GM21825 (cell line): ENCODE data around the gene PPP2R3A.

Experiments used
- ATAC-seq: cut with Tn5 transposase; IDR thresholded peaks from one replicate; pipeline ENCODE4 v1.9.1; 2021; ENCODE audit warnings: mild to moderate bottlenecking, moderate library complexity; ENCODE audit not compliant: unreplicated experiment

The PPP2R3A gene

DNA sequence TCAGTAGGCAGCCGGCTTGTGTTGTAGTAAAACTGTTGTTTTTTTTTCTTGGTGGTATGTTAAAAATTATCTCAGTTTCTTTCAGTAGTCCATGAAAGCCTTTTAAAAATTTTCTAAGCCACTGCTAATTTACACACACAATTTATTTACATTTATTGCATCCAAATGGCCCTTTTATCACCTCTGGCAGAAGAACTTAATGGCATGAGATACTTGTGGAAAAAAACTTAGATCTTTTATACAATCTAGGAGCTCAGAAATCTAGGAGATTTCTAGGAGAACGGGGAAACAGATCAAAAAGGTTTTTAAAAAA, 1.4 kb downstream of the PPP2R3A start:
- ATAC-seq = no peak

DNA sequence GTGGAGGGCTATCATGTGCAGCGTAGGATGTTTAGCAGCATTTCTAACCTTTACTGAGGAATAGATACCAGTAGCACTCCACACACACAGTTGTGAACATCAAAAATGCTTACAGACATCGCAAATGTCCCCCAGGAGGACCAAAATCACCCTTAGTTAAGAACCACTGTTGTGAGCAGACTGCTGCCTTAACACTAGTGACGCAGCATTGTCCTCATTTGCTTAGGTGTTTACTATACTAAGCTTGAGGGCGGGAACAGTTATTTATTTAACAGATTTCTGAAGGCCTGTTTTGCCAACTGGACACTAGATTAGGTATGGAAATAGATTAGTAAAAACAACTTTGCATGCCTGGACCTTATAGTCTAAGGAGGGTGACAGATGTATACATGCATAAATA, 2.3 kb downstream of the PPP2R3A start:
- no peak for ATAC-seq

DNA sequence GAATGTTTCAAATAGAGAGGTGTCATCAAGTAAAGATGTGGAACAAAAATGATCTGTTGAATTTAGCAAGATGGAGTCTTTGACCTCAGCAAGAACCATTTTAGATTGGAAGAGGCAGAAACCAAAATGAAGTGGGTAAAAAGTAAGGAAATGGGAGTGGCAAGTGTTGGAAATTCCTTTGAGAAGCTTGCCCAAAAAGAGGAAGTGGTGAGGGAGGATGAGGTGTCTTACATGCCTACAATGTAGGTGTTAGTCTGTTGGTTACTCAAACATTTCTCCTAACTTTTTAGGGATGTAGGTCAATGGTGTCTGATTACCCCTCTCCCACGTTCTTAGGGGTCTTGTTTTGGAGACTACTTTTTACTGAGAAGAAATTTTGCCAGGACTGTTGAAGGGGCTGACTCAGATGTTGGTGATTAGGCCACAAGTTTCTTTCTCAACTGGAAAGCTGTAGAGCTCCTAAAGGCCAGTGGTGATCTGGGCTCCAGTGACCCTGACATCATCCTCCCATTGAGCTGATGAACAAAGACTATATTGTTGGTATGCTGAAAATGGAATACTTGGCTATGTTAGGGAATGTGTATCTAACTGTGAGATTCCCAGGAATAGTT, 5.1 kb downstream of the PPP2R3A start:
- ATAC-seq = no peak

DNA sequence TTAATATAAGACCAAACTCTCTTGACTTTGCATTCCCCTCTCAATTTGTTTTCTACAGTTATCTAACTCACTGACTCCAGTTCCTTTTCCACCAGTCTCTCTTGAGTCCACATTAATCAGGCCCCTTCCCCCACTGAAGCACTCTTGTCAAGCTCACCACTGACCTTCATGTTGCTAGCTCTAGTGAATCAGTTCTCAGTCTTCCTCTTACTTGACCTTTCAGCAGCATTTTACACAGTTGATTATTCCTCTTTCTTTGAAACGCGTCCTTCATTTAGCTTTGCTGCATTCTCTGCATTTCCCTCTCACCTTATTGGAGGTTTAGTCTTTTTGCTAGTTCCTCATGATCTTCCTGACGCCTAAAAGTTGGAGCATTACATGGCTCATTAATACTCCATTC, 8.3 kb downstream of the PPP2R3A start:
- no peak for ATAC-seq

DNA sequence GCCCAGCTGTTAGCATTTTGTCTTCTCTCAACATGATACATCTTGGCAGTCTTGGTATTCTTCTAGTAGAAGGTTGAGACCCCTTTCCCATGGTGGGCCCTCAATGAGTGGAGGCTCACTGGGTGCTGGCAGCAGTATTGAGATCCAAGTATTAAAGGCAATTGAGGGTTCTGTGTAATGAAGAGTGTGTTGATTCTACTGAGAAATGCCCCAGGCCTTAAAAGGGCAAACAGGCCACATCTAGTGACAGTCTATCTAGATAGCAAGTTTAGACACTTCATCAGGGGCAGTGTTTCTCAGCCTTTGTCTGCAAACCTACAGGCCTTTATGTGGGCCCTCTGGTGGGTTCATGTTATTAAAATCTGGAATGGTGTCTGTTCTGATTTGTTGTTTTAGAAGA, 9.5 kb downstream of the PPP2R3A start:
- ATAC-seq = no peak

DNA sequence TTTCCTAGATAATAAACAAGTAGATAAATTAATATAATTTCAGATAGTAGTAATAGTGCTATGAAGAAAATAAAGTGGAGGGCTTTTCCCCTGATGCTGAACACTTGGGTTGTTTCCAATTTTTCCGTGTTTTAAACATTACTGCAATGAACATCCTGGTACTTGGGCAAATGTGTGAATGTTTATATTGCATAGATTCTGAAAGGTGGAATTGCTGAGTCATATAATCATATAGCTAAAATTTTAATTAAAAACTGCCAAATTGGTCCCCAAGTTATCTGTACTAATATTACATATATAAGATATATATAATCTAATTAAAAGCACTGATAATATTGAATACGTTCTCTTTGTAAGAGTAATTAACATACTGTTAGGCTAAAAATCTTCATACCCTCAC, 10.0 kb downstream of the PPP2R3A start:
- ATAC-seq = no peak

DNA sequence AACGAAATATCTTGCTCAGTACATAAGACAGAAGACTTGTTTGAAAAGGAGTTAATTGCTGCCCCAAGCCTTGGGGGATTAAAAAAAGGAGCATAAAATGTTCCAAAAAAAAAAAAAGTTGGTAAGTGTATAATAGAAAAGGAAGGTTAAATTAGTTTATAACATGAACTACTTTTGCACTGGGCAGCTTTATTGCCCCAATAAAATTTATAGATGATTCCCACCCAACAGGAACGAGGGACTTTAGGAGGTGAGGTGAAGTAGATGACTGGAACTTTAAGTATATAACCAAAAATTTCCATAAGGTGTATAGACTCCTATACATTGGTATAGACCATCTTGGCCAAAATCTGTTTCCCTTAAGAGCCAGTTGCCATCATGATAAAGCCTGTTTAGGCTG, 14.8 kb downstream of the PPP2R3A start:
- ATAC-seq = no peak

DNA sequence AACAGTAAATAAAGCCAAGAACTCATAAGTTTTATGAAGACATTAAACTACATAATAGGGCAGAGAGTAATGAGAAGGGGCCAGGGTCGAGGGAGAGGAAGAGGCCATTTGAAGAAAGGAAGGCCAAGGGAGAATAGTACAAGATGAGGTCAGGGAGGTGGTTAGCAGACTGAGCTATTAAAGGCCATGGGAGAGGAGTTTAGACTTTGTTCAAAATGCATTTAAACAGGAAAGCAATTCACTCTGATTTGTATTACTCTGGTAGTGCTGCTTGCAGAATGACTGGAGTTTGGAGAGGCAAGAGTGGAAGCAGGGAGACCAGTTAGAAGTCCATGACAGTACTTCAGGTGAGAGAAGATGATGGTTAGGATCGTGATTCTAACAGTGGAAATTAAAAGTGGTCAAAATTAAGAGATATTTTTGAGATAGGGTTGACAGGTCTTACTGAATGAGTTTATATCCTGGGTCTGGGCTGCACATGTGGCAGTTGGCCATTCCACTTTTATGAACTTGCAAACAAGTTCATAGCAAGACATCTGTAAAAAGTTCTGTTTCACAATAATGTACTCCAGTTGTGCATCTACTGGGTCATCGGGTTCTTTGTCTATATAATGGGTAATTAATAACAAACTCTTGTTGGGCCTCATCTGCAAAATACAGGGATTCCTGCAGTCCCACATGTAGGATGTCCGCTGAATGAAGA, 16.3 kb downstream of the PPP2R3A start:
- ATAC-seq = no peak

DNA sequence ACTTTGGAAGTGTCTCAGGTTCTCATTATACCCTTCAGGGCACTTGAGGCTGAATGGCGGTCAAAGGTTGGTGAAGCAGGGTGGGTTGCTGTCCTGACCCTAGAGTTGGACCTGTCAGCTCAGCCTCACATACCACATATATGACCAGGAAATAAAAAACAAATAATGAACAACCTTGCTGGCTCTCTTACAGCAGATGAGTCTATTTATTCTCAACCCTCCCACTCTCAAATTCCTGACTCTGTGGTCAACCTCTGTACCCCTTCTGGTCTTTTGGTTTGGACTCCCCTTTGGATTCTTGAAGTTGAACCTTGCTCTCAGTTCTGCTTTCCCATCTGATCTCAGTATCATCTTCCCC, 16.9 kb downstream of the PPP2R3A start:
- ATAC-seq = no peak

DNA sequence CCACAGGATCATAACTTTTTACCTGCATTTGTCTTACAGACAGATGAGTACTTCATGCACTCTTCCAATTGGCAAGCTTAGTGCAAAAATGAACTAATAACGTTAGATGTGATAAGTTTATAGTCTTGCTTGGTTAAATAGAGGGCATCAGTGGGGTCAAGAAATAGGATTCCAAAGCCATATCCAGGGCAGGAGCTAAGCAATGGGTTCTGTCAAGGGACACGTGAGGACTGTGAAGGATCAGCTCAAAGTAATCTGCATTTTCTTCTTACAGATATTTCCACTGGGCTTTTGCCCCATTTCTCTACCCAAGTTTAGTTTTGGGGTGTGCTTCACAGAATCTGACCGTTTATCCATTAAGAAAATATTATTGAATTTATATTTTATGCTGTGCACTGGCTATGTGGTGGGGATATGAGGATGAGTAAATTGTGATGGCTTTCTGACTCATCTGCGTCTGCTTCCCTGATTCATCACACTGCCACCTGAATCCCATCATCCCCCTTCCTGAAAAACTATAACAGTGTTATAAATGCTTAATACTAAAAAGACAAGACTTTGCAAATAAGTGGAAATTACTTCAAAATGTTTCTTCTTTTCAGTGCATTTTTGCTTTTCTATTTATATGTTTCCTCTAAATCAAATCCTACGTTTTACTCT, 17.5 kb downstream of the PPP2R3A start:
- no peak for ATAC-seq

DNA sequence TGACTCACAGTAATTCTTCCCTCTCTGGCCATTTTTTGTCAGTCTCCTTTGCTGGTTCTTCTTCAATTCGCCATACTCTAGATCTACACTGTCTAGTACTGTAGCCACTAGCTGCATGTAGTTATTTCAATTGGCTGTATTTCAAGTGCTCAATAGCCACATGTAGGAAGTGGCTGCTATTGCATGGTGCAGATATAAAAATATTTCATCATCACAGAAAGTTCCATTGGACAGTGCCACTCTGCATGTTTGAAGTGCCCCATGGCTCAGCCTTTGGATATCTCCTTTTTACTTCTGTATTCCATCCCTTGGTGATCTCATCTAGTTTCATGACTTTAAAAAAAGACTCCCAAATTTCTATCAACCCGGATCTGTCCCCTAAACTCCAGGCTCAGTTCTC, 22.1 kb downstream of the PPP2R3A start:
- no peak for ATAC-seq

DNA sequence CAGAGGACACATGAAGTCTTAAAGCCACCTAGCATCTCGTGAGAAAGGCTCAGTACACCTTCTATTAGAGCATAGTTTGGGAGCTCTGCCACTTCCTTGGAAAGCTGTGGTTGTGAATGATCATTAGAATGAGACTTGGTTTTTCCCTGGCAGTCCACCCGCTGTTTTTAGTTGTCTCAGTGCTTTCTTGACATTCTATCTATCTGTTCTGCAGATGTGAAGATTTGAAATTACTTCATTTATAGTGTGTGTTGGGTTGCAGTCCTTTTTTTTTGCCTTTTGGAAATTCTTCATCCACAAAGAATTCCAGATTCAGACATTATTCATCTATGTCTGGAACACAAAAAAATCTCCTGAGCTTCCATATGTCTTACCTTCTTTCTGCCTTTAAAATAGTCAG, 23.7 kb downstream of the PPP2R3A start:
- no peak for ATAC-seq

DNA sequence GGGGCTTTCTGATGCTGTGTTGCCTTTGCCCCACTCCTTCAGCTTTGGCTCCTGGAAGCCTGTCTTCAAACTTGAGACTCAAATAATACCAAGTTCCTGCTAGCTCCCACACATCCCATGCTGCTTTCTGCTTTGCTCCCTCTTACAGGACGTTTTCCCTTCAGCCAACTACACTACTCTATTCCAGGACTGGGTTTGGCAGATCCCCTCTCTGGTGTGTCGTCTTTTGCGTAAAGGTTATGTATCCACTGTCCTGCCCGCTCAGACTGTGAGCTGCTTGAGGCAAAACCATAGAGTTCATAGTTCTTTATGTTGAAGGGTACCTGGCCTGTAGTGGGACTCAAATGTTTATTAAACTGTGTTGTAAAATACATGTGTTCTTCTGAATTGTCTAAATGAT, 25.4 kb downstream of the PPP2R3A start:
- no peak for ATAC-seq

DNA sequence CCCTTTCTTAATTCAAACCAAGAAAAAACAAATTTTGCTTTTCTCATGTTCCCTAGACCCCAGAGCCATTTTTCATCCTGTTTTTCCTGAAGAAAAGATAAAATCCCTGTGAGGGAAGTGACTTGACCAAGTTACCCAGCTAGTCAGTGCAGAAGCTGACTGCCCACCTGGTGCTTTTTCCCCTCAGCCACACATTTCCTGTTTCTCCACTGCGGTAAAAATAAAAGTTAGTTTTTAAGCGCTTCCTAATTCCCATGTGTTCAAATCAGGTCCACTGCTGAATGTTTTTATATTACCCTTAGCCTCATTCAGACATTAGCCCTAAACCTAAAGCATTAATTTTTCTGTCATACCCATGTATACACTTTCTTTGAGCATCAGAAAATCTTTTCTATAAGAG, 26.1 kb downstream of the PPP2R3A start:
- ATAC-seq = no peak

DNA sequence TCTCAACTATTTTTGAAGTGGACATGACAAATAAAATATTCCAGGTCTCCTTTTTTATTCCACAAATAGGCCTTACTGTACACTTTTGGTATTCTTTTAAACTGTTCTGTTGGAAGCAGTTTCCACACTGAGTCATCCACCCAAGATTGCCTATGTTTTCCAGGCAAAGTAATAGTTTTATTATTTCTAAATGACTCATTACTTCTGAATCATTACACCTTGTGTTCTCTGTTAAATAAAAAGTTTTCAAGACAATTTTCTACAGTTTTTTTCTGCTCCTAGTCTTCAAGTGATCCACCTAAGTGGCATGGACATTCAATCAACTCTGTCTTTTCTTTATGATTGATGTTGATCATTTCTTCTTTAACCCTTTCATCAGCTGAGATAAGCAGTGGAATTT, 26.5 kb downstream of the PPP2R3A start:
- ATAC-seq = no peak

DNA sequence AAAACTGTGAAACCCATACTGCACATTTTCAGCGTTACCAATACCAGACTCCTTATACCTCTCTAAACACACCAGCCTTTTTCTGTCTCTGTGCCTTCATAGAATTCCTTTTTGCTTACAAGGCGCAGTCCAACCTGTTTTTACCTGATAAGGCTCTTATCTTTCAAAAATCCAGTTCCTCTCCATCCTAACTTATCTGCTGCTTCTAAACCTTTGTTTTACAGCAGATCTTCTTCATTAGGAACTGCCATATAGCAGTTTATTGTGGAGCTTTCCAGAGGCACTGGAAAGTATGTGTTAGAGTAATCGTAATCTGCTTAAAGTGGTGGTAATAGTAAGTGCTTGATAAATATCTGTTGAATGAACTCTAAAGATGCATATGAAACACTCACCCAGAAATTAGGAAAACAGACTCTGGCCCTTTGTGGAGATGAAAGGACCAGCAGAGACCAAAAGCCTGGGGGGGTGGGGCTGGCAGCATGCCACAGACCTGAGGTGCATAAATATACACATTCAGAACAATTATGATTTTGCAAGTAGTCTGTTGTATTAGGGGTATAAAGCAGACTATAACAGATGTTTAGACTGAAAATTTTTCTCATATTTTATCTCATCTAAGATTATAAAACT, 29.3 kb downstream of the PPP2R3A start:
- no peak for ATAC-seq

DNA sequence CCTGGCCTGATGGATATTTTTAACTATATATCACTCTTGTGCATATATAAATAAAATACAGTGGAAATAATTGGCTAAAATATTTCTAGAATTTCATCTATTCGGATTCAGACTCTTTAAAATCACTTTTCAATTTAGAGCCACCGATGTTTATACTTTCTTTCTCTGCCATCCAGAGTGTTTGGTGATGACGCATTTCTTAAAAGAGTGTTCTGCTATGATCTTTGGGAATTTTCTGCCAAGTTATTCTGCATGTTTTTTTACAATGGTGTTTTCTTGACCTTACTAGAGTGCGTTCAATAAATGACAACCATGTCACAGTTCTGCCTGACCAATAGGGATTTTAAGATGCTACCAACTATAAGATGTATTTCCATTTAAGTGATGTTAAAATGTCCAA, 30.2 kb downstream of the PPP2R3A start:
- ATAC-seq = no peak

DNA sequence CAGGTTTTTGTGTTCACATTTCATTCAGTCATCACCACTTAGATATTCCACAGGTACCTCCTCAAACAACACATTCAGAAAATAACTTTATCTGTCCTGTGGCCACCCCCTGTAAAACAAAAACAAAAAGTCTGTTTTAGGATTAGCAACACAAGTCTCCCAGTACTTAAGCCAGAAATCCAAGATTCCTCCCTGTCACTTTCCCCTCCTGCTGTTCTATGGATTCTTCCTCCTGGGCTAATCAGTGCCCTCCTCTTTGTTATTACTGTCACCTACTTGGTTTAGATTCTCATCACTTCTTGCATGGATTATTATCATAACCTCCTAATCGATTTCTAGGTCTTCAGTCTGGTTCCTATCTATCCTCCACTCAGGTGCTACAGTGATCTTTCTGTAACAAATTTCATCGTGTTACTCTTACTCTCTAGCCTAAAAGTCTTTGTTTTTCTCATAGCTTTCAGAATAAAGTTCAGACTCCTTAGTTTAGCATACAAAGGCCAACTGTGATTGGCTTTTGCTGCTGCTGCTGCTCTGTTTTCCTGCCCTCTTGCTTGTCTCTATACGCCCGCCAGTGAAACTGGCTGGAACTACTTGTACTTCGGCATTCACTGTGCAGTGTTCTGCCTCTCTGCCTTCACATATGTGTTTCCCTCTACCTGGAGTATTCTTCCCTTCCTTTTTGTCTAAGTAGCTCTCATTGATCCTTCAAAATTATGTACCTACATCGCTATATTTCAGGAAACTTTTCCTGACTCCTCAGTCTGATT, 32.2 kb downstream of the PPP2R3A start:
- no peak for ATAC-seq

DNA sequence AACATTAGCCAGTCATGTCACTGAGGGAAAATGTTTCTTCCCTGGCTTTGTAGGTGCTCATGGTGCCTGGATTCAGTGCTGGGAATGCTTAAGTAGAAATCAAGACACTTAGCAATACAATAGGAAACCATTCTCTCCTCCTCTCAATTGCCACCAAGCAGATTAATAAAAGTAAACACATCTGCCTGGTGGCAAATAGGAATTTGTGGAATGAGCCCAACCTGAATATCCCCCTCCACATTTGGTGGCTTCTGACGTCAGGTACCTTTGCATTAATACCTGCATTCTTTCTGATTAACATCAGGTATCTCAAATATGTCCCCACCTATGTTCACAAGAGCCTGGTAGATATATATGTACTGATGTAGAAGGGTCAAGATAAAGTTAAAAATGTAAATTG, 42.7 kb downstream of the PPP2R3A start:
- ATAC-seq = no peak

DNA sequence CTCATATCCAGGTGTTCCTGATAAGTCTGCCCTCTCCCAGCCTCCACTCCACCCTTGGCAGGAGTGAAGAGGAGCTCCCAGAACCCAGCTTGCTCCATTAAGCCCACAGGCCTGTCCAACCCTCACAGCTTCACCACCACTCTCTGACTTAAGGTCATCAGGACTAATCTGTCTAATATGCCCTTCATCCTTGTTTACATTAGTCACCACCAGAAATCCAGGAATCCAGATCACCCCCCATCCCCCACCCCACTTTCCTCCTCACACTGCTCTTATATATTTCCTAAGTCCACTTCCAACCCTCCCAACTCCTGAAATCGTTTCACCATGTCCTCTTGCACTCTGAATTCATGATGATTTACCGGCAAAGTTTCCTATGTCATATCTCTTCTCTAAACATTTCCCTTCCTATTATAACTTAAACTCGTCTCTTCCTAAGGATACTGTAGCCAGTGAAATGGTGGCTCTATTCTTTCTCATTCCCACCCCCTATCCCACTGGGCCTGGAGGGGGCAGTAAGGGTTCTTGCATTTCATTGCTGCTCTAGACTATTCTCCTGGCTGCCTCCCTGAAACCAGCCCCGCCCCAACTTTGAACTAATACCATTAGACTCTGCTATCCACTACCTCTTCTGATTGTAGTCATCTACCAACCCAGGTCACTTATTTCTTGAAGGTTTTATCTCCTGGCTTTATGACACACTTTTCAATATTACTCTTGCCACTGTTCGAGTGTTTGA, 43.4 kb downstream of the PPP2R3A start:
- no peak for ATAC-seq

DNA sequence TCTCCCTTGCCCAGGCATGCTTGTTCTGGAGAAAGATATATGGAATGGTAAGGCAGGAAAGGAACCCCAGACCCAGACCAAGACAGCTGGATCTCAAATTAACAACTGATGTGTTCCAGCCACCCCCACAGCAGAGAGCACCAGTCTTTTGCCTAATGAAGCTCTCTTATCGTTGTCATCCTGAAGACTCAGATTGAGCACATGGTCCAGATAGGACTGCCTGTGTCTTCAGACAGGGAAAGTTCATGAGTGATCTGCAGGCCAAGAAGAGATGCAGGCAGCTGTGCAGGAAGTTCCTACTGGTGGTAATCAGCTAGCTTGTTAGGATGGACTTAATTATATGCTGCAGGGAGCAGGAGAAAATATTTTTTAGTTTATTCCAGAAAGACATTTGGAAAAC, 53.3 kb downstream of the PPP2R3A start:
- no peak for ATAC-seq
